ENCODE data around the gene ROBO1.

The ROBO1 gene

GRCh38 chr3:79415356-79415755 lies 352.4 kb downstream of the ROBO1 start:
- Mint-ChIP-seq H3K27ac (no peak overlapping the region), H3K4me1 (no peaks in the 10 kb centered on the region), H3K9me3 (peaks cover 22% of the 10 kb centered on the region), H3K36me3 (no peaks in the 10 kb centered on the region), H3K4me3 (no peak overlapping the region)
- ATAC-seq = no peak
- no peak for DNase-seq (ENCODE audit: low spot score in 2 of 2)

GRCh38 chr3:79414806-79415205 lies 353.0 kb downstream of the ROBO1 start:
- H3K9me3 Mint-ChIP-seq = peaks cover 24% of the 10 kb centered on the region
- H3K4me3 Mint-ChIP-seq = no peak overlapping the region
- H3K27ac Mint-ChIP-seq = no peak overlapping the region
- H3K4me1 Mint-ChIP-seq = no peaks in the 10 kb centered on the region
- H3K36me3 Mint-ChIP-seq = no peaks in the 10 kb centered on the region
- ATAC-seq (no peak), DNase-seq (ENCODE audit: low spot score in 2 of 2) (no peak)

- DNase-seq (ENCODE audit: low spot score in 2 of 2) (no peak), ATAC-seq (no peak)
- Mint-ChIP-seq H3K4me3 (no peak overlapping the region), H3K36me3 (no peaks in the 10 kb centered on the region), H3K9me3 (peaks cover 26% of the 10 kb centered on the region), H3K4me1 (no peaks in the 10 kb centered on the region), H3K27ac (no peak overlapping the region)
Observed at GRCh38 chr3:79414035-79414434, 353.8 kb downstream of the ROBO1 start.

- H3K36me3 Mint-ChIP-seq = no peaks in the 10 kb centered on the region
- ATAC-seq (no peak), DNase-seq (ENCODE audit: low spot score in 2 of 2) (no peak)
- no peak overlapping the region for H3K4me3 Mint-ChIP-seq
- no peaks in the 10 kb centered on the region for H3K4me1 Mint-ChIP-seq
- no peak overlapping the region for H3K27ac Mint-ChIP-seq
- peaks cover 24% of the 10 kb centered on the region for H3K9me3 Mint-ChIP-seq
Observed at GRCh38 chr3:79412537-79412936, 355.3 kb downstream of the ROBO1 start.

- no peaks in the 10 kb centered on the region for H3K36me3 Mint-ChIP-seq
- H3K27ac Mint-ChIP-seq = no peak overlapping the region
- H3K4me1 Mint-ChIP-seq = no peaks in the 10 kb centered on the region
- ATAC-seq (no peak), DNase-seq (ENCODE audit: low spot score in 2 of 2) (no peak)
- H3K4me3 Mint-ChIP-seq = no peak overlapping the region
- peaks cover 24% of the 10 kb centered on the region for H3K9me3 Mint-ChIP-seq
Observed at GRCh38 chr3:79410617-79411016, 357.2 kb downstream of the ROBO1 start.

- Mint-ChIP-seq H3K9me3 (peaks cover 20% of the 10 kb centered on the region), H3K4me3 (no peak overlapping the region), H3K36me3 (no peaks in the 10 kb centered on the region), H3K4me1 (no peaks in the 10 kb centered on the region), H3K27ac (no peak overlapping the region)
- DNase-seq (ENCODE audit: low spot score in 2 of 2) (no peak), ATAC-seq (no peak)
Observed at GRCh38 chr3:79410136-79410535, 357.7 kb downstream of the ROBO1 start.

- Mint-ChIP-seq H3K27ac (no peak overlapping the region), H3K4me1 (no peaks in the 10 kb centered on the region), H3K36me3 (no peaks in the 10 kb centered on the region), H3K4me3 (no peak overlapping the region), H3K9me3 (peaks cover 12% of the 10 kb centered on the region)
- ATAC-seq (no peak), DNase-seq (ENCODE audit: low spot score in 2 of 2) (no peak)
Observed at GRCh38 chr3:79406175-79406574, 361.6 kb downstream of the ROBO1 start.

GRCh38 chr3:79405183-79405582 lies 362.6 kb downstream of the ROBO1 start:
- no peaks in the 10 kb centered on the region for H3K36me3 Mint-ChIP-seq
- H3K9me3 Mint-ChIP-seq = peaks cover 6% of the 10 kb centered on the region
- H3K4me3 Mint-ChIP-seq = no peak overlapping the region
- H3K4me1 Mint-ChIP-seq = no peaks in the 10 kb centered on the region
- no peak for ATAC-seq
- H3K27ac Mint-ChIP-seq = no peak overlapping the region
- DNase-seq (ENCODE audit: low spot score in 2 of 2) = no peak

GRCh38 chr3:79396595-79396994 lies 371.2 kb downstream of the ROBO1 start:
- no peak for ATAC-seq
- DNase-seq (ENCODE audit: low spot score in 2 of 2) = no peak
- no peaks in the 10 kb centered on the region for H3K4me1 Mint-ChIP-seq
- no peaks in the 10 kb centered on the region for H3K36me3 Mint-ChIP-seq
- no peak overlapping the region for H3K27ac Mint-ChIP-seq
- H3K9me3 Mint-ChIP-seq = peaks cover 9% of the 10 kb centered on the region
- no peak overlapping the region for H3K4me3 Mint-ChIP-seq

- ATAC-seq (no peak), DNase-seq (ENCODE audit: low spot score in 2 of 2) (no peak)
- no peak overlapping the region for H3K27ac Mint-ChIP-seq
- H3K9me3 Mint-ChIP-seq = peaks cover 25% of the 10 kb centered on the region
- no peaks in the 10 kb centered on the region for H3K4me1 Mint-ChIP-seq
- no peak overlapping the region for H3K4me3 Mint-ChIP-seq
- no peaks in the 10 kb centered on the region for H3K36me3 Mint-ChIP-seq
Observed at GRCh38 chr3:79392479-79392878, 375.3 kb downstream of the ROBO1 start.

- H3K4me3 Mint-ChIP-seq = no peak overlapping the region
- H3K9me3 Mint-ChIP-seq = peaks cover 34% of the 10 kb centered on the region
- H3K27ac Mint-ChIP-seq = no peak overlapping the region
- ATAC-seq (no peak), DNase-seq (ENCODE audit: low spot score in 2 of 2) (no peak)
- no peaks in the 10 kb centered on the region for H3K4me1 Mint-ChIP-seq
- no peaks in the 10 kb centered on the region for H3K36me3 Mint-ChIP-seq
Observed at GRCh38 chr3:79390352-79390751, 377.4 kb downstream of the ROBO1 start.

GRCh38 chr3:79385211-79385610 lies 382.6 kb downstream of the ROBO1 start:
- DNase-seq (ENCODE audit: low spot score in 2 of 2) = no peak
- Mint-ChIP-seq H3K36me3 (no peaks in the 10 kb centered on the region), H3K9me3 (peaks cover 25% of the 10 kb centered on the region), H3K27ac (no peak overlapping the region), H3K4me3 (no peak overlapping the region), H3K4me1 (no peaks in the 10 kb centered on the region)
- no peak for ATAC-seq

- ATAC-seq (no peak), DNase-seq (ENCODE audit: low spot score in 2 of 2) (no peak)
- no peak overlapping the region for H3K27ac Mint-ChIP-seq
- H3K9me3 Mint-ChIP-seq = peaks cover 18% of the 10 kb centered on the region
- H3K4me3 Mint-ChIP-seq = no peak overlapping the region
- no peaks in the 10 kb centered on the region for H3K4me1 Mint-ChIP-seq
- no peaks in the 10 kb centered on the region for H3K36me3 Mint-ChIP-seq
Observed at GRCh38 chr3:79383402-79384012, 384.3 kb downstream of the ROBO1 start.

GRCh38 chr3:79380581-79380980 lies 387.2 kb downstream of the ROBO1 start:
- no peak for ATAC-seq
- no peak for DNase-seq (ENCODE audit: low spot score in 2 of 2)
- Mint-ChIP-seq H3K4me1 (no peaks in the 10 kb centered on the region), H3K4me3 (no peak overlapping the region), H3K36me3 (no peaks in the 10 kb centered on the region), H3K9me3 (peaks cover 18% of the 10 kb centered on the region), H3K27ac (no peak overlapping the region)

GRCh38 chr3:79378064-79378463 lies 389.7 kb downstream of the ROBO1 start:
- ATAC-seq = no peak
- Mint-ChIP-seq H3K4me3 (no peak overlapping the region), H3K9me3 (peaks cover 19% of the 10 kb centered on the region), H3K27ac (no peak overlapping the region), H3K36me3 (no peaks in the 10 kb centered on the region), H3K4me1 (no peaks in the 10 kb centered on the region)
- DNase-seq (ENCODE audit: low spot score in 2 of 2) = no peak

- no peaks in the 10 kb centered on the region for H3K4me1 Mint-ChIP-seq
Observed at GRCh38 chr3:79369306-79369705, 398.5 kb downstream of the ROBO1 start.

GRCh38 chr3:79368403-79368802 lies 399.4 kb downstream of the ROBO1 start:
- Mint-ChIP-seq H3K9me3 (peaks cover 22% of the 10 kb centered on the region), H3K4me3 (no peak overlapping the region), H3K4me1 (no peaks in the 10 kb centered on the region), H3K27ac (no peak overlapping the region), H3K36me3 (no peaks in the 10 kb centered on the region)
- DNase-seq (ENCODE audit: low spot score in 2 of 2) = no peak
- ATAC-seq = no peak

More at GRCh38 chr3:79369306-79369705, 398.5 kb downstream of the ROBO1 start:
- DNase-seq (ENCODE audit: low spot score in 2 of 2) (no peak), ATAC-seq (no peak)
- no peaks in the 10 kb centered on the region for H3K36me3 Mint-ChIP-seq
- peaks cover 22% of the 10 kb centered on the region for H3K9me3 Mint-ChIP-seq
- H3K27ac Mint-ChIP-seq = no peak overlapping the region
- H3K4me3 Mint-ChIP-seq = no peak overlapping the region
